ENCODE measurements around the gene KIAA1755.

- TF ChIP-seq, protein P1, sequence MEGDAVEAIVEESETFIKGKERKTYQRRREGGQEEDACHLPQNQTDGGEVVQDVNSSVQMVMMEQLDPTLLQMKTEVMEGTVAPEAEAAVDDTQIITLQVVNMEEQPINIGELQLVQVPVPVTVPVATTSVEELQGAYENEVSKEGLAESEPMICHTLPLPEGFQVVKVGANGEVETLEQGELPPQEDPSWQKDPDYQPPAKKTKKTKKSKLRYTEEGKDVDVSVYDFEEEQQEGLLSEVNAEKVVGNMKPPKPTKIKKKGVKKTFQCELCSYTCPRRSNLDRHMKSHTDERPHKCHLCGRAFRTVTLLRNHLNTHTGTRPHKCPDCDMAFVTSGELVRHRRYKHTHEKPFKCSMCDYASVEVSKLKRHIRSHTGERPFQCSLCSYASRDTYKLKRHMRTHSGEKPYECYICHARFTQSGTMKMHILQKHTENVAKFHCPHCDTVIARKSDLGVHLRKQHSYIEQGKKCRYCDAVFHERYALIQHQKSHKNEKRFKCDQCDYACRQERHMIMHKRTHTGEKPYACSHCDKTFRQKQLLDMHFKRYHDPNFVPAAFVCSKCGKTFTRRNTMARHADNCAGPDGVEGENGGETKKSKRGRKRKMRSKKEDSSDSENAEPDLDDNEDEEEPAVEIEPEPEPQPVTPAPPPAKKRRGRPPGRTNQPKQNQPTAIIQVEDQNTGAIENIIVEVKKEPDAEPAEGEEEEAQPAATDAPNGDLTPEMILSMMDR (IDR thresholded peaks at IDR 0.05): no peak
- TF ChIP-seq EZH2 (IDR thresholded peaks at IDR 0.05; ENCODE audit: borderline replicate concordance, insufficient read depth, low read depth, low read length, poor library complexity, severe bottlenecking): no peak
Observed at GRCh38 chr20:38215194-38216182, 45.0 kb downstream of the KIAA1755 start.
